Tibial artery (tissue), 4 donors: Measurements from ENCODE around the gene MCM5.

Source experiments
- DNase-seq, 2 donors: peaks; one replicate each; pipeline ENCODE4 v3.0.0-alpha.2; 2019
- H3K27ac ChIP-seq, 2 donors: fragments of 200-600 bp; sonication (generic) in 1 of 2; 1 replicate in 1 of 2; 2 replicates in 1 of 2; pipeline ENCODE4 v1.5.1; 2018 to 2019; ENCODE audit warnings: mild to moderate bottlenecking in 1 of 2
- H3K27me3 ChIP-seq, 2 donors: fragments of 200-600 bp; sonication (generic) in 1 of 2; one replicate each; pipeline versions ENCODE4 v1.5.1 to v1.6.0; 2016 to 2019
- H3K36me3 ChIP-seq, 3 donors: fragments of 200-600 bp; sonication (generic) in 2 of 3; one replicate each; pipeline ENCODE4 v1.5.1; 2016 to 2019; ENCODE audit warnings: mild to moderate bottlenecking in 2 of 3
- H3K4me1 ChIP-seq, 4 donors: fragments of 200-600 bp; sonication (generic) in 2 of 4; 1 replicate in 3 of 4; 2 replicates in 1 of 4; pipeline ENCODE4 v1.5.1; 2016 to 2019
- H3K4me3 ChIP-seq, 2 donors: fragments of 200-600 bp; sonication (generic) in 1 of 2; 1 replicate in 1 of 2; 2 replicates in 1 of 2; pipeline ENCODE4 v1.5.1; 2018 to 2019; ENCODE audit warnings: mild to moderate bottlenecking in 2 of 2
- H3K9me3 ChIP-seq, 3 donors: fragments of 200-600 bp; sonication (generic) in 1 of 3; one replicate each; pipeline ENCODE4 v1.5.1; 2016 to 2019
- CTCF ChIP-seq, 2 experiments: fragments of 200-600 bp in 1 of 2; fragments of 450-650 bp in 1 of 2; IDR thresholded peaks; one replicate each; pipeline ENCODE4 v1.5.1; 2017 to 2019; ENCODE audit warnings: antibody characterized with exemption in 2 of 2, mild to moderate bottlenecking in 1 of 2, moderate library complexity in 1 of 2
- intact Hi-C: fragments of 100-400 bp; cut with DNase I; formaldehyde crosslinking; loops from one replicate; pipeline ENCODE4 v1.15.0; 2023; ENCODE audit warnings: low total_unique reads

Gene MCM5

GRCh38 chr22:35462498-35463230 is 62.7 kb downstream of the MCM5 start:
- no peaks in the 10 kb centered on the region for H3K9me3 ChIP-seq
- no peak for DNase-seq
- TF ChIP-seq CTCF (IDR thresholded peaks at IDR 0.05): no peak
- peaks cover 0 to 7% (median 2%) of the 10 kb centered on the region in 4 donors for H3K4me1 ChIP-seq
- H3K36me3 ChIP-seq: no peaks in the 10 kb centered on the region
- intact Hi-C loops: no loop called here
- no peaks in the 10 kb centered on the region for H3K27me3 ChIP-seq
- H3K27ac ChIP-seq: no peak overlapping the region
- no peak overlapping the region for H3K4me3 ChIP-seq

- Histone ChIP-seq H3K9me3 (no peaks in the 10 kb centered on the region), H3K36me3 (no peaks in the 10 kb centered on the region), H3K4me1 (peaks cover 0 to 14% (median 8%) of the 10 kb centered on the region in 4 donors), H3K27me3 (no peaks in the 10 kb centered on the region), H3K4me3 (no peak overlapping the region), H3K27ac (no peak overlapping the region)
- TF ChIP-seq CTCF (IDR thresholded peaks at IDR 0.05): no peak
- no peak for DNase-seq
- intact Hi-C loops: no loop called here
These were observed 63.4 kb downstream of the MCM5 start for GRCh38 chr22:35463231-35463933.

GRCh38 chr22:35464399-35464798 is 64.5 kb downstream of the MCM5 start:
- Histone ChIP-seq H3K27me3 (no peaks in the 10 kb centered on the region), H3K36me3 (no peaks in the 10 kb centered on the region), H3K4me3 (no peak overlapping the region), H3K4me1 (peaks cover 0 to 22% (median 10%) of the 10 kb centered on the region in 4 donors), H3K9me3 (no peaks in the 10 kb centered on the region), H3K27ac (no peak overlapping the region)
- DNase-seq: no peak
- intact Hi-C loops: no loop called here
- TF ChIP-seq CTCF (IDR thresholded peaks at IDR 0.05): no peak

- Histone ChIP-seq H3K27me3 (no peaks in the 10 kb centered on the region), H3K9me3 (no peaks in the 10 kb centered on the region), H3K4me1 (peaks cover 0 to 22% (median 10%) of the 10 kb centered on the region in 4 donors), H3K27ac (no peak overlapping the region), H3K36me3 (no peaks in the 10 kb centered on the region), H3K4me3 (no peak overlapping the region)
- no peak for DNase-seq
- intact Hi-C loops: no loop called here
- no peak for TF ChIP-seq CTCF (IDR thresholded peaks at IDR 0.05)
These were observed 65.3 kb downstream of the MCM5 start for GRCh38 chr22:35465109-35465701.

- Histone ChIP-seq H3K4me3 (no peak overlapping the region), H3K27me3 (no peaks in the 10 kb centered on the region), H3K9me3 (no peaks in the 10 kb centered on the region), H3K27ac (peak overlapping the region; percentile 68), H3K36me3 (no peaks in the 10 kb centered on the region), H3K4me1 (peaks cover 0 to 22% (median 10%) of the 10 kb centered on the region in 4 donors)
- DNase-seq: peak; percentile 74 to 86
- intact Hi-C loops: no loop called here
- no peak for TF ChIP-seq CTCF (IDR thresholded peaks at IDR 0.05)
These were observed 67.9 kb downstream of the MCM5 start for GRCh38 chr22:35467681-35468434.
